GM21360 (cell line): ENCODE results near the gene DTX4.

Experiments used
- ATAC-seq: cut with Tn5 transposase; IDR thresholded peaks from one replicate; pipeline ENCODE4 v1.9.1; 2021; ENCODE audit warnings: mild to moderate bottlenecking, moderate library complexity; ENCODE audit not compliant: unreplicated experiment

The DTX4 gene

GRCh38 chr11:59216641-59217564 is 45.0 kb downstream of the DTX4 start:
- ATAC-seq = peak; percentile 82

- no peak for ATAC-seq
These were observed 46.4 kb downstream of the DTX4 start for GRCh38 chr11:59218319-59218718.

DNA sequence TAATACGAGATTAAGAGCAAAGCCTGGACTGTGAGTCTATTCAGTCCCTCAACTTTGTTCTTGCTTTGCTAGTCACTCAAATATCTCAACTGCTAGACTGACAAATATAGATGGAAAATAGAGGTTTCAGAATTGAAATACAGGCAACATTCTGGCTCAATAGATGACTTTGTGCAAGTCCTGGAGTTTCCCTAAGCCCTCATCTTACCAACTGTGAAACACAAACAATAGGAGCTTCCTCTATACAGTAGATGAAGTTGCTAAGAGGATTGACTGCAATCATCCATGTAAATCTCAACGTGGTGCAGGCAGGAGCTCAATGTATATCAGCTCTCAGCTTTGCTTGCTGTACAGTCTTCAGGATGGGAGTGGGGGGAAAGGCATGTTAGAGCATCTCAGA is 47.0 kb downstream of the DTX4 start:
- ATAC-seq = no peak

DNA sequence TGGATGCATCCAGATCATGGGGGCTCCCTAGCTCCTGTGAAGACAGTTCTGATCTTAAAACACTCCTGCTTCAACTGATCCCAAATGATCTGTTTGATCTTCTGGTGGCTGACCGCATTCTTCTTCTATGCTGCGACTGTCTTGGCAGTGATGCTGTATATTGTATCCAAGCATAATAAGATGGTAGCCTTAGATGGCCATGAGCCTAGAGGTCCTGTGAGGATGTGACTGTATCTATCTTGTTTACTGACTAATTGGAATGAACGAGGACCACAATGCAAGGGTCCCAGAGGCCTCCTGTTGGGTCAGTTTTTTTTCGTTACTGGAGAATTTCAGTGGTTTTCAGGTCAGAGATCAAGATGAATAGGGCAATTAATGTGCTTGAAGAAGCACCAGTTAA is 47.9 kb downstream of the DTX4 start:
- ATAC-seq = no peak

DNA sequence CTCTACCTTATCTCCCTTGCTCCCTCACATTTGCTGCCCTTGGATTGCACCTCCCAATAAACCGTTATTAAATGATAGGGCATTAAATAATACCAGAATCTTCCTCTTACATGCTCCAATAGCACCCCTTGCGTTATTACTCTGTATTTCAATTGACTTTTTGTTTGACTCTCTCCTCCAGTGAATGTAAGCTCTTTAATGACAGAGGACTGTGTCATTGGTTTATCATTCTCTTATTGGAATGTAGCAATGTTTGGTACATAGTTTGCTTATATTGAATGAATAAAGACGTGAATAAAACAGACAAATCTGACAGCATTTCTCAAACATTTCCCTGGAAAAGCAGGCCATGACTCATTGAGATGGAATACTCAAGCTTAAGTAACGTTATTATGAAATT is 49.5 kb downstream of the DTX4 start:
- ATAC-seq = no peak

DNA sequence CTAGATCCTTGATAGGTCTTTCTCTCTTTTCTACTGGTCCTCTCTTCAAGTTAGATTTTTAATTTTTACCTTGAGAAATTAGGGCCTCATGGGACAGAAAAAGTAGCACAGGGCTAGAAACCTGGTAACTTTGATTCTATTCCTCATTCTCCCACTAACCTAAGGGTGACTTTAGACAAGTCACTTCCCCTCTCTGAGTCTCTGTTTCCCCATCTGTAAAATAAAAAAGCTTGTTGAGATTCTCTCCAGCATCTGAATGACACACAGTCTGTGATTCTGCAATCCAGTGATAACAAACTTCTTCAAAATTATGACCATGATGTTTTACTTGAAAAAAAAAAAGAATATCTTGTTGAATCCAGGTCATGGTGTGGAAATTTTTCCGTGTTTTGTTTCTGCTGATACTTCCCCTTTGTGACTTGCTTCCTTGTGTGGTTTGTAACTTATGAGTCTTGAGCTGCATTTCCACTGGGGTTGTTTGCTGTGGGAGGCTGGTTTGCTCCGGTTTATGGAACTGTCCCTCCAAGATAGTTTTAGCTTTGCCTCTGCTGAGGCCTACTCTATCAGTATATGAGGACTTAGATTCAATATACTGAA is 50.6 kb downstream of the DTX4 start:
- ATAC-seq = no peak

GRCh38 chr11:59223177-59223576 is 51.2 kb downstream of the DTX4 start:
- no peak for ATAC-seq

DNA sequence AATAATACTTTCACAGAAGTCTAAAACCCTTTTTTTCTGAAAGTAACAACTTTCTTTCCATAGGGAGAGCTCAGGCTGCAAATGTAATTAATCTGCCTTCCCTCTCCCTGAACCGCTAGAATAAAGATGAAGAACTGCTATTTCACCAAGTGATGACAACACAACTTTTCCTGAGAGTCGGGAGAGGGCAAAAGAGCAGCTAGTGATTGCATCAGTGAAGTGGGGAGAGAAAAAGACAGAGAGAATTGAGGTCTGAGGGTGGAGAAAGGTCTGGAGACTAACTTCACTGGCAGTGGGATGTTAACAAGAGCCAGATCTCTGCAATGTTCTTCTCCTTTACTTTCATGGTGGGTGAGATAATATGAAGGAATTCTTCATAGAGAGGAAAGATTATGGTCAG is 51.7 kb downstream of the DTX4 start:
- ATAC-seq = no peak

GRCh38 chr11:59224351-59224928 is 52.5 kb downstream of the DTX4 start:
- ATAC-seq = peak; percentile 44

GRCh38 chr11:59225017-59225416 is 53.1 kb downstream of the DTX4 start:
- peak; percentile 44 for ATAC-seq

DNA sequence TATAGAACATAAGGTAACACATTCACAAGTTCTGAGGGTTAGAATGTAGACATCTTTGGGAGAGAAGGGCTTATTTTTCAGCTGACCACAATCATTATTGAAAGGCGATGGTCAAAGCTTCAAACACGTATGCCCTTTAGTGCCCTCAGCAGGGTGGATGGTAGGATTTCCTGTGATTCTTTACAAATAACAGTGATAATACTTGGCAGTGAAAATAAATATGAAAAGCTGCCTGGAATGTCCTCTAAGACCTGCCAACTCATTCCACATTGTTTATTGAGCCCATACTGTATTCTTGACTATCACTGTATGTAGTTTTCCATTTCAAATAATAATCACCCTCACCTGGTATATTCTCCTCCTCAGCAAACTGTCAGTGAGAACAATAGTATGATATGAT is 54.5 kb downstream of the DTX4 start:
- ATAC-seq = no peak

GRCh38 chr11:59240322-59240721 is 68.4 kb downstream of the DTX4 start:
- ATAC-seq = no peak

DNA sequence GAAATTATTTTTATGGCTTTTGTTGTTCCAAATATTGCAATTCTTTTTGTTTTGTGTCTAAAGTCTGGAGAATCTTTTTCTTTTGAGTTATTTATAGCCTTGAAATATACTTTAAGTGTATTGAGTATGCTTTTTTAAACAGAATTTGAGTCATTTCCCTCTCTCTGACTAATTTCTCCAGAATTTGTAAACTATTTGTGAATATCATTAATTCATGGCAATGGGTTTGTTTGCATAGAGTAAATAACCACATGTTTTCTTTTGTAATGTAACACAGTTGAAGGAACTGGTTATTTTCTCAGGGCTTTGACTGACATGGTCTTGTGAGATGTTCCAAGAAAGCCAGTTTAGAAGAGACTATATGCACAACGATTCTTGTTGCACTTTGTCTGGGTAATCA is 71.7 kb downstream of the DTX4 start:
- ATAC-seq = no peak

DNA sequence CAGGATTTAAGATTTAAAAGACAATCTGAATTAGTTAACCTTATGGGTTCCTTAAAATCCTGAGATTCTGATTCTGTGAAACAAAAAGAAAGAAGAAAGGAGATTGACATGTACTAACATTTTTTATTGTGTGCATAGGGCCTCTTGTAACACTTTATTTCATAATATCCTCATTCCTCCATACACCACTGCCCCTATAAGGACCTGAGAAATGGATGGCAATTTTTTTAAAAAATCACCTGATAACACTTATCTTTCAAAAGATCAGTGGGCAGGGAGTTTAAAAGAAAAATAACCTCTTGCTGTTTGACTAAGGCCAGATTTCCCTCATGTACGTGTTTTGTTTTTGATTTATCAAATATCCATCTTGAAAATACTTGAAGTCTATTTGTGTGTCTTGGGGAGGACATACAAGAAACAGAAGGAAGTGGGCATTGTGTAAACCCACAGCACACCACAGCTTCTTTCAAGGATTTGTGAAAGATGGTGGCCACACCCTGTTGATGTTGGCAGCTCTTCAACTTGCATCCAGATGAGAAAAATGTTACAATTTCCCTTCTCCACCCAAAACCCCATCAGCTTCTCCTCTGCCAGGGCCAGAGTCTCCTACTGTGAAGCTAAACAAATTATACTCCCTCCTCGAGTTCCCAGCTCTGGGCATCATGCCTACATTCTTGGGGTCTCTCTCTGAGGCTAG is 75.7 kb downstream of the DTX4 start:
- no peak for ATAC-seq

- no peak for ATAC-seq
These were observed 77.6 kb downstream of the DTX4 start for GRCh38 chr11:59249535-59249934.

DNA sequence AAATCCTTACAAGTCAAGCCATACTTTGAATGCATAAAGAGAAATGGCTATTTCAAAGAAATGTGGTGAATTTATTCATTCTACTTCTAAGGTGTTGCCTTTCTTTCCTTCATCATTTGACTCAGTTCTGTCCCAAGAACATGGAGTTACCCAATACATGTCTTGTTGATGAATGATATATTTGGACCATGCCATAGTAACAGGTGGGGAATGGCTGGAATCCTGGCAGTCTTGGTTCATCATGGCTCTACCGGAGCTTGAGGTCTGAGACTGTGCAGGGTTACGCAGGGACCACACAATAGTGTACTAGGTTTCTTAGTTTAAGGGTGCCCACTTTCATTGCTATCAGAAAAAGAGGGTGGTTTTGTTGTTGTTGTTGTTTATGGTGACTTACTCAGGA is 81.1 kb downstream of the DTX4 start:
- no peak for ATAC-seq

DNA sequence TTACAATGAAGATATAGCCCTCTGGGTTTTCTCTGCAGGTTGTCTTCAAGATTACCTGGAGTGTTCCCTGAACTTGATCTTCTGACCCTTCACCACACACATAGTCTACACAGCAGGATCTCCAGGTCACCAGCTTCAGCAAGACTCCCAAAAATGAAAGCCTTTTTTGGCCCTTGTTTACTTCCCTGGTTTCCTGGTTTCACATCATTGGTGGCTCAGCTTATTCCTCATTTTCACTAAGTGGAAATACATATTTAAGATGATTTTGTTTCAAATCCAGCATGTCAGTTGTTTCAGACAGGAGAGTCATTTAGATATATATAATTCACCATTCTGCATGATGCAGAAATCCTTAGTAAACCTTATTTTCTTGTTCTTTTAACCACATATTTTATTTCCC is 82.4 kb downstream of the DTX4 start:
- no peak for ATAC-seq

GRCh38 chr11:59255281-59255680 is 83.3 kb downstream of the DTX4 start:
- ATAC-seq = no peak
